HG03196 (cell line): ENCODE data around the gene ANKRD60.

ENCODE experiments used
- ATAC-seq: cut with Tn5 transposase; IDR thresholded peaks from one replicate; pipeline ENCODE4 v1.9.1; 2021; ENCODE audit not compliant: unreplicated experiment

The ANKRD60 gene

DNA sequence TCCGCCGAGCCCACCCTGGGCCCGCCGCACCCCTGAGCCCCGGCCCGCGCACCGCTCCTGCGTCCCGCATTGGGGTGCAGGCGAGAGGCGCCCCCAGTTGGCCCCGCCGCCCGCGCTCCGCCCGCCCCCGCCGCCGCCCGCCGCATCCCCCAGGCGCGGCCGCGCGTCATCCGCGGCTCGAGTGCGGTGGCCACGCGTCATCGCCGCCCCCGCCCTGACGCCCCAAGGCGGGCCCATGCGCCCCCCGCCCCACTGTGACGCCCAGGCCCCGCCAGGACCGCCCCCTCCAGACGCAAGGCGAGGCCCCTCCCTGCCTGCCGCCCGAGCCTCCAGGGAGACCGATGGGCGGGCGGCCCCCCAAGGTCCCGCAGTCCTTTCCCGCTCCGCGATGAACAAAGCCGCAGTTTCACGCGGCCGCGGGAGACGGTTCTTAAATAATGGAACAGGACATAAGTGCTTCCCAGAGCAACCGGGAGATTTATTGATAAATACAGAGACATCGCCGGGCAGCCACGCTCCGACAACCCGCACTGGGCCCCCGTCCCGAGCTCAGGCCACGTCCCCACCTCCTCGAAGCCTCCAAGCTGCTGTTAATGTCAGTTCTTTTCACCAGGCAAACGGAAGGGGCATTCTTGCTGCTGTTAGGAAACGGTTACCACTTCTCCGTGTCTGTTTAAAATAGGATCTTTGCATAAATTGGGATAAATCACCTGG is at the start of gene ANKRD60:
Gene ANKRD60 (minus strand): TSS at position 170 of the 714 bp plus-strand sequence. CDS start 0 bp downstream, at position 170.
- no peak for ATAC-seq

- ATAC-seq, result no peak
Measured at GRCh38 chr20:58277578-58278472, 49.4 kb upstream of the ANKRD60 start.

DNA sequence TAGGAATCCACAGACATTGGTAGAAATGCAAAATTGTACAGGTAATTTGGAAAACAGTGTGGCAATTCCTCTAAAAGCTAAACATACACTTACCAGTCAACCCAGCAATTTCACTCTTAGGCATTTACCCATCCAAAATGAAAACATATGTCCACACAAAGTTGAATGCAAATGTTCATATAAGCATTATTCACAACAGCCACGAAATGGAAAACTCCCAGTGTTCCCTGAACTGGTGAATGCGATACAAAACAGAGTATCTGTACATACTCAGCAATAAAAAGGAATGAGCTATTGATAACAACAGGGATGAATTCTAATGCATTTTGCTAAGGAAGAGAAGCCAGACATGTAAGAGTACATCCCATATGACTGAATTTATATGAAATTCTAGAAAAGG is 48.7 kb upstream of the ANKRD60 start:
- ATAC-seq, result no peak

DNA sequence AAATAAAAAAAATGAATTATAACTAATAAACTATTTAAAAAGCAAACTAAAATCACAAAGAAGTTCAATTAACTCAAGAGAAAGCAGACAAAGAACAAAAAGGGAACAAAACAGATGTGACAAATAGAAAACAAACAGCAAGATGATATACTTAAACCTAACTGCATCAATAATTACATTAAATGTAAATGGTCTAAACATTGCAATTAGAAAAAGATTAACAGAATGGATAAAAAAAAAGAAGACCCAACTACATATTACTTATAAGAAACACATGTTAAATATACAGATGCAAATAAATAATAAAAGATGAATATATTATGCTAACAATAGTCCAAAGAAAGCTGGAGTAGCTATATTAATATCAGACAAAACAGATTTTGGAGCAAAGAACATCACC is 45.9 kb upstream of the ANKRD60 start:
- no peak for ATAC-seq

- ATAC-seq, result no peak
Measured at GRCh38 chr20:58271606-58272351, 43.3 kb upstream of the ANKRD60 start.

- ATAC-seq, result no peak
Measured at GRCh38 chr20:58268936-58269619, 40.6 kb upstream of the ANKRD60 start.

DNA sequence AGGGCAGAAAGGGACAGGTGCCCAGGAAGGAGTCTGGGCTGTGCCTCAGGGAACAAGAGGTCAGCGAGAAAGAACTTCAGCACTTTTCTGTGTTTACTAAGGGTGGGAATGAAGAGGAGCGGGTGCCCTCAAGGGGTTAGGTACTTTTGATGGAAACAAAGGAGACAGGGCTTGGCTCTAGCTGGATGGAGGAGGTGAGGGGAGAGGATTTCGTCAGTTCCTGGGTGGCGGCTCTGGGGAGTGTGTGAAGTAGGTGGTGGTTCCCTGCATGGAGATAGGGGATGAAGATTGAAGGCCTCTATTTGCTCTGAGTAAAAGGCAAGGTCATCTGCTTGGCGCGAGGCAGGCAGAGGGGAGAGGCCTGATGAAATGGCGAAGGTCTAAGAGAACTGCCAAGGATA is 40.0 kb upstream of the ANKRD60 start:
- ATAC-seq, result no peak

- no peak for ATAC-seq
Measured at GRCh38 chr20:58267389-58268215, 39.1 kb upstream of the ANKRD60 start.

GRCh38 chr20:58264271-58264670 is 35.8 kb upstream of the ANKRD60 start:
- no peak for ATAC-seq

- ATAC-seq, result no peak
Measured at GRCh38 chr20:58261660-58262059, 33.2 kb upstream of the ANKRD60 start.

DNA sequence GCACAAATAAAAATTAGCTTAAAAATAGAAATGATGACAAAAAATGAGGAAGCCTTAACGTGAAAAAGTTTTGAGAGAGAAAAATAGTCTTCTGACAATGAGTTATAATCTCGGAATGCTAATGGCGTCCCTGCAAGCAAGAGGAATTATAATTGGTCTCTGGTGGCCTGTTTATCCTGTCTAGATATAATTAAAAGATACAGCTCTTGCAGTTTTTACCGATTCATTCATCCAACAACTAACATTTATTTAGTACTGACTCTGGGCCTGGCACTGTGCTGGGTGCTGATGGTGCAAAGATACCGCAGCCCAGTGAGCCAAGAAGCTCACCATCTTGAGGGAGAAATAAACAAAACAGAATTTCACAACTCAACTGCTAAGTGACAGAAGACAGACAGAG is 31.6 kb upstream of the ANKRD60 start:
- ATAC-seq, result no peak

- ATAC-seq, result no peak
Measured at GRCh38 chr20:58256842-58257241, 28.4 kb upstream of the ANKRD60 start.

DNA sequence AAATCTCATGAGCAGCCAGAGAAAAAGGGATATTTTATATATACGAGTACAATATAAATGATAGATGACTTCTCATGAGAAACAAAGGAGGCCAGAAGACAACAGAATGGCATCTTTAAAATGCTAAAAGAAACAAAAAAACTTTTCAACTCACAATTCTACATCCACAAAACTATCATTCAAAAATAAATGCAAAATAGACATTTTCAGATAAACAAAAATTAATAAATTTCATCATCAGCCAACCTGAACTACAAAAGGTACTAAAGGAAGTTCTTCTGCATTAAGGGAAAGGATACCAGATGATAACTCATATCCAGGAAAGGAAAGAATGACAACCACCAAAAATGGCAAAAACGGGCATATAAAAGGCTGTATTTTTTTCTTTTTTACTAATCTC is 27.9 kb upstream of the ANKRD60 start:
- ATAC-seq, result no peak

GRCh38 chr20:58254890-58255289 is 26.4 kb upstream of the ANKRD60 start:
- ATAC-seq, result no peak

GRCh38 chr20:58251979-58252591 is 23.6 kb upstream of the ANKRD60 start:
- ATAC-seq, result no peak

- no peak for ATAC-seq
Measured at GRCh38 chr20:58251348-58251978, 23.0 kb upstream of the ANKRD60 start.

GRCh38 chr20:58246346-58246745 is 17.9 kb upstream of the ANKRD60 start:
- no peak for ATAC-seq

DNA sequence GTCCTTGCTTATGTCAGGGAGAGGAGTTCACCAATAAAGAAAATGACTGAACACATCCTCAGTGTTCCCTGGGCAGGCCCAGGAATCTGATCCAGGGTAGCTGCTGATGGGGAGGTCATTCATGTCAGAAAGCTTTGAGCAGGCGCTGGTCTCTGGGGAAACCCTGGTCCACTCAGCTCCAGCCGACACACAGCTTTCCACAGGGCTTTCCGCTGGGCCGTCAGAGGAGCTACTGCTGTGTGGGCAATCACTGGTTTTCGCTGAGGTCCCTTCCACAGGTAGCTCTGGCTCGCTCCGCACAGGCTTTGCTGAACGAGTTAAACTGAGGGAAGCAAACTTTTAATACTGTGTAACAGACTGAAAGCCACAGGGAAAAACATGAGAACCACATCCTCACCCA is 17.5 kb upstream of the ANKRD60 start:
- no peak for ATAC-seq
